GM23248 (cell line): Measurements from ENCODE around the gene NPM1.

Experiments
- EZH2 ChIP-seq: fragments of 200-600 bp; sonication (generic); IDR thresholded peaks from 2 replicates; pipeline ENCODE4 v1.6.1; 2018; ENCODE audit warnings: antibody characterized with exemption, mild to moderate bottlenecking; ENCODE audit not compliant: insufficient read depth, poor library complexity, severe bottlenecking
- EZH2phosphoT487 ChIP-seq: fragments of 200-600 bp; sonication (generic); IDR thresholded peaks from 2 replicates; pipeline ENCODE4 v1.6.1; 2018; ENCODE audit warnings: antibody characterized with exemption, moderate library complexity, mild to moderate bottlenecking, low read depth; ENCODE audit not compliant: insufficient read depth

GRCh38 chr5:171416160-171417049 lies 28.8 kb downstream of the NPM1 start:
- TF ChIP-seq EZH2 (no peak), EZH2phosphoT487 (no peak)
